IMR-90 (cell line): ENCODE measurements around the gene PIP4K2A. TPM values are rescaled to one million over a fixed set of nuclear protein-coding genes. Genes with fewer than 3 reads are reported as not detected.

ENCODE experiments used
- ATAC-seq: fragments of 200-7000 bp; cut with Tn5 transposase; 2 replicates; pipeline ENCODE4 v1.9.1; 2020; ENCODE audit warnings: low read depth, mild to moderate bottlenecking, moderate library complexity
- BruUV-seq: library from RNA; stranded (reverse); fragments of 400-500 nt; replicated peaks from 2 replicates; lab custom pipeline; 2021; lab: Mats Ljungman, UMichigan
- CTCF ChIA-PET: fragments of 300-600 bp; formaldehyde crosslinking; extraction: SDS; loops from one replicate; lab custom pipeline; 2021; ENCODE audit warnings: antibody characterized with exemption; lab: Yijun Ruan, JAX
- POLR2A ChIA-PET: fragments of 300-600 bp; sonication (Branson Sonifier 250); formaldehyde crosslinking; loops from one replicate; lab custom pipeline; 2022; ENCODE audit warnings: antibody characterized with exemption; ENCODE audit not compliant: unreplicated experiment; lab: Charles Lee
- DNase-seq: peaks from one replicate; pipeline ENCODE4 v3.0.0; 2013
- H2AFZ ChIP-seq: replicated peaks from 2 replicates; pipeline ENCODE3; 2013; ENCODE audit warnings: low read length, mild to moderate bottlenecking; ENCODE audit not compliant: poor library complexity
- H2AK5ac ChIP-seq: 2 replicates; pipeline ENCODE4 v1.6.1; 2013; ENCODE audit warnings: low read depth, low read length, inconsistent platforms
- H2AK9ac ChIP-seq: replicated peaks from 2 replicates; pipeline ENCODE3; 2013; ENCODE audit warnings: mild to moderate bottlenecking, low read depth, low read length, moderate library complexity; ENCODE audit not compliant: poor library complexity
- H2BK120ac ChIP-seq: 2 replicates; pipeline ENCODE4 v1.6.1; 2013; ENCODE audit warnings: low read depth, low read length, inconsistent platforms
- H2BK15ac ChIP-seq: 3 replicates; pipeline ENCODE4 v1.6.1; 2013; ENCODE audit warnings: low read depth, low read length, inconsistent platforms
- H2BK20ac ChIP-seq: 2 replicates; pipeline ENCODE4 v1.6.1; 2013; ENCODE audit warnings: low read depth, mild to moderate bottlenecking, inconsistent platforms, low read length, moderate library complexity
- H2BK5ac ChIP-seq: 2 replicates; pipeline ENCODE4 v1.6.1; 2013; ENCODE audit warnings: mild to moderate bottlenecking, low read depth, low read length, inconsistent platforms; ENCODE audit not compliant: poor library complexity, severe bottlenecking
- H3K14ac ChIP-seq: replicated peaks from 2 replicates; pipeline ENCODE4 v1.6.1; 2013; ENCODE audit warnings: low read depth, low read length, inconsistent platforms
- H3K18ac ChIP-seq: 2 replicates; pipeline ENCODE4 v1.6.1; 2013; ENCODE audit warnings: low read depth, low read length, control low read depth
- H3K23ac ChIP-seq: 2 replicates; pipeline ENCODE4 v1.6.1; 2013; ENCODE audit warnings: low read depth, low read length, inconsistent platforms
- H3K27ac ChIP-seq: 2 replicates; pipeline ENCODE4 v1.5.1; 2013; ENCODE audit warnings: mild to moderate bottlenecking, control low read depth, low read length; ENCODE audit not compliant: insufficient read depth
- H3K27me3 ChIP-seq: 2 replicates; pipeline ENCODE4 v1.6.1; 2013; ENCODE audit warnings: low read length; ENCODE audit not compliant: control insufficient read depth, insufficient read depth
- H3K36me3 ChIP-seq: 2 replicates; pipeline ENCODE4 v1.6.1; 2013; ENCODE audit warnings: low read length, mixed read lengths; ENCODE audit not compliant: control insufficient read depth, insufficient read depth
- H3K4ac ChIP-seq: 2 replicates; pipeline ENCODE4 v1.6.1; 2013; ENCODE audit warnings: low read depth, low read length, inconsistent platforms
- H3K4me1 ChIP-seq: 2 replicates; pipeline ENCODE4 v1.6.1; 2013; ENCODE audit warnings: low read length, mixed read lengths; ENCODE audit not compliant: control insufficient read depth, insufficient read depth
- H3K4me2 ChIP-seq: 2 replicates; pipeline ENCODE4 v1.6.1; 2013; ENCODE audit warnings: low read depth, mild to moderate bottlenecking, control low read depth, low read length, moderate library complexity
- H3K4me3 ChIP-seq: 2 replicates; pipeline ENCODE4 v1.5.1; 2013; ENCODE audit warnings: low read depth, mild to moderate bottlenecking, control low read depth, low read length, moderate library complexity; ENCODE audit not compliant: insufficient read depth
- H3K56ac ChIP-seq: 2 replicates; pipeline ENCODE4 v1.6.1; 2013; ENCODE audit warnings: low read length, inconsistent platforms; ENCODE audit not compliant: insufficient read depth; ENCODE audit errors: extremely low read depth
- H3K79me1 ChIP-seq, 2 experiments: 2 replicates each; pipeline ENCODE4 v1.6.1; 2013; ENCODE audit warnings: low read length in 2 of 2, inconsistent platforms in 1 of 2, low read depth in 1 of 2
- H3K9ac ChIP-seq: 2 replicates; pipeline ENCODE4 v1.6.1; 2013; ENCODE audit warnings: low read depth, low read length, control low read depth
- H3K9me1 ChIP-seq: 2 replicates; pipeline ENCODE4 v1.6.1; 2013; ENCODE audit warnings: low read length, inconsistent platforms; ENCODE audit not compliant: insufficient read depth
- H3K9me3 ChIP-seq: 2 replicates; pipeline ENCODE4 v1.6.1; 2013; ENCODE audit warnings: low read length; ENCODE audit not compliant: control insufficient read depth, insufficient read depth
- H4K20me1 ChIP-seq: 2 replicates; pipeline ENCODE4 v1.6.1; 2013; ENCODE audit warnings: low read length, inconsistent platforms; ENCODE audit not compliant: insufficient read depth
- H4K5ac ChIP-seq: 2 replicates; pipeline ENCODE4 v1.6.1; 2013; ENCODE audit warnings: mild to moderate bottlenecking, low read depth, low read length, control low read depth
- H4K8ac ChIP-seq, 2 experiments: 2 replicates each; pipeline ENCODE4 v1.6.1; 2013; ENCODE audit warnings: low read depth in 2 of 2, low read length in 2 of 2, control low read depth in 1 of 2, inconsistent platforms in 1 of 2
- H4K91ac ChIP-seq: 2 replicates; pipeline ENCODE4 v1.6.1; 2013; ENCODE audit warnings: low read depth, low read length, inconsistent platforms; ENCODE audit not compliant: insufficient read depth
- MAZ ChIP-seq: IDR thresholded peaks from 2 replicates; pipeline ENCODE4 v1.6.1; 2012; ENCODE audit warnings: low read depth, mild to moderate bottlenecking, low read length, improper control_type of control experiment, moderate library complexity, borderline replicate concordance
- MXI1 ChIP-seq: IDR thresholded peaks from 2 replicates; pipeline ENCODE4 v1.6.1; 2012; ENCODE audit warnings: low read depth, mild to moderate bottlenecking, low read length, moderate library complexity, borderline replicate concordance
- NFE2L2 ChIP-seq: fragments of 150-350 bp; IDR thresholded peaks from 2 replicates; pipeline ENCODE4 v1.6.1; 2016; ENCODE audit warnings: low read depth, mild to moderate bottlenecking, low read length
- POLR2A ChIP-seq: IDR thresholded peaks from 2 replicates; pipeline ENCODE4 v1.6.1; 2012; ENCODE audit warnings: mild to moderate bottlenecking, low read depth, low read length
- RAD21 ChIP-seq: IDR thresholded peaks from 2 replicates; pipeline ENCODE4 v1.6.1; 2012; ENCODE audit warnings: low read length, improper control_type of control experiment
- WGBS, 2 experiments: methylation state at CpG; one replicate each; pipeline versions ENCODE4 v1.1.5 to v1.1.7; 2013; ENCODE audit warnings: missing lambda C conversion rate in 2 of 2; ENCODE audit not compliant: insufficient read length in 1 of 2; ENCODE audit errors: extremely low coverage in 2 of 2; 5-methylcytosine and 5-hydroxymethylcytosine counted together
- dilution Hi-C: fragments of 300-500 bp; cut with HindIII; formaldehyde crosslinking; loops from one replicate; pipeline ENCODE4 v1.14.3; 2018; ENCODE audit warnings: low sequenced_read_pairs; ENCODE audit not compliant: unreplicated experiment
- in situ Hi-C: fragments of 300-500 bp; cut with MboI; formaldehyde crosslinking; loops from 3 replicates; pipeline ENCODE4 v1.14.3; 2019; ENCODE audit warnings: low sequenced_read_pairs, inconsistent platforms, mixed read lengths
- intact Hi-C: fragments of 100-400 bp; cut with micrococcal nuclease; formaldehyde crosslinking; loops from 2 replicates; pipeline ENCODE4 v1.10.0; 2022
- polyA plus RNA-seq, 3 experiments: library from polyadenylated mRNA; depleted of rRNA; stranded (reverse); fragments of >200 nt; gene quantifications; 2 replicates each; pipeline ENCODE4 v1.2.3, GENCODE V29; 2012; ENCODE audit warnings: low replicate concordance in 1 of 3
- total RNA-seq: library from RNA; depleted of rRNA; stranded (reverse); fragments of >200 nt; gene quantifications from 2 replicates; pipeline ENCODE4 v1.2.3, GENCODE V29; 2012
- TF ChIP-seq, protein P1 (sequence below): conservative IDR thresholded peaks from 2 replicates; pipeline ENCODE4 v1.5.1; 2012; ENCODE audit warnings: mild to moderate bottlenecking, low read depth, low read length, improper control_type of control experiment

The PIP4K2A gene
- total and polyA plus RNA-seq, 2 of the 4 experiments (the other 2 are of a cell fraction) = 9.8 to 18.1 TPM

DNA sequence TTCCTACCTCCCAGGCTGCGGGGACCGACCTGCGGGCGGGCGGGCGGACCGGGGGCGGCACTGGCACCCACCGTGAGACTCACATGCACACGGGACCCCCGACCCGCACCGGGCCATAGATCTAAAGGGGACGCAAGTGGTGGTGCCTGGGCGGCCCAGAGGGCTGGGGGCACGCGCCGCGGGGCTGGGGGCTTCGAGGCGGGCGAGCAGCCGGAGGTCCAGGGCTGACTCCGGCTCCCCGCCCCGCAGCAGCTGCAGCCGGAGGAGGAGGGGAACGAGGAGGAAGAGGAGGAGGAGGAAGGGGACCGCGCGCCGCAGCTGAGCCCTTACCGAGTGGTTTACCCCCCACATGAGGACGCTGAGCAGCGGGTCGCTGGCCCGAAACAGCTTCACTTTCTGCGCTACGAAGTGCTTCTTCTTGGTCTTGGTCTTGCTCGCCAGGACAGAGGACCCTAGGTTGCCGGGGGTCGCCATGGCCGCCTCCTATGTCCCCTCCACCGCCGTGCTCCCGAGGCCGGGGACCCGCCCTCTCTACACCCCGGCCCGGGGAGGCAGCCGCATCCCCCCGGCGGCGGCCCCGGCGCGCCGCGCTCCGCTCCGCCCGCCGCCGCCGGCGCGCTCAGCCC, 412 bp downstream of the PIP4K2A start:
- no TSS peak for BruUV-seq
- POLR2A ChIA-PET = interaction anchor here (0.5 to 0.9 kb wide), 2 partner anchors 90 to 92 kb away, joined by 3 to 4 read pairs; no protein-coding TSS in a partner anchor
- DNase-seq = peak; percentile 13

More for the DNA sequence above, 412 bp downstream of the PIP4K2A start:
- H3K14ac ChIP-seq = peak overlapping the region; percentile 92
- in situ Hi-C loops (no loop called here), dilution Hi-C loops (no loop called here), intact Hi-C loops (loop anchor here (1.0 to 10.0 kb wide), 10 partner anchors 91 to 709 kb away; partner anchors contain the start of genes COMMD3 and DNAJC1)
- no peaks in the 10 kb centered on the region for H3K36me3 ChIP-seq
- peak overlapping the region in 1 of 2 experiments; percentile 91; a peak in 2 of 4 replicates for H4K8ac ChIP-seq
- peak overlapping the region; percentile 83 for H2BK5ac ChIP-seq
- TF ChIP-seq RAD21 = no peak
- TF ChIP-seq MAZ = peak; percentile 7; the same call in 1 of the 2 replicates
- TF ChIP-seq POLR2A = no peak
- TF ChIP-seq, protein P1, sequence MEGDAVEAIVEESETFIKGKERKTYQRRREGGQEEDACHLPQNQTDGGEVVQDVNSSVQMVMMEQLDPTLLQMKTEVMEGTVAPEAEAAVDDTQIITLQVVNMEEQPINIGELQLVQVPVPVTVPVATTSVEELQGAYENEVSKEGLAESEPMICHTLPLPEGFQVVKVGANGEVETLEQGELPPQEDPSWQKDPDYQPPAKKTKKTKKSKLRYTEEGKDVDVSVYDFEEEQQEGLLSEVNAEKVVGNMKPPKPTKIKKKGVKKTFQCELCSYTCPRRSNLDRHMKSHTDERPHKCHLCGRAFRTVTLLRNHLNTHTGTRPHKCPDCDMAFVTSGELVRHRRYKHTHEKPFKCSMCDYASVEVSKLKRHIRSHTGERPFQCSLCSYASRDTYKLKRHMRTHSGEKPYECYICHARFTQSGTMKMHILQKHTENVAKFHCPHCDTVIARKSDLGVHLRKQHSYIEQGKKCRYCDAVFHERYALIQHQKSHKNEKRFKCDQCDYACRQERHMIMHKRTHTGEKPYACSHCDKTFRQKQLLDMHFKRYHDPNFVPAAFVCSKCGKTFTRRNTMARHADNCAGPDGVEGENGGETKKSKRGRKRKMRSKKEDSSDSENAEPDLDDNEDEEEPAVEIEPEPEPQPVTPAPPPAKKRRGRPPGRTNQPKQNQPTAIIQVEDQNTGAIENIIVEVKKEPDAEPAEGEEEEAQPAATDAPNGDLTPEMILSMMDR = no peak
- TF ChIP-seq MXI1 = no peak; the same call in 1 of the 2 replicates
- TF ChIP-seq NFE2L2 = no peak
- peak overlapping the region; percentile 82 for H3K4me2 ChIP-seq
- no peaks in the 10 kb centered on the region; the same call in 1 of the 2 replicates for H3K4me1 ChIP-seq
- H3K27ac ChIP-seq = peak overlapping the region; percentile 93
- H2BK15ac ChIP-seq = peak overlapping the region; percentile 34; the same call in 1 of the 3 replicates
- no peak overlapping the region for H2BK20ac ChIP-seq
- peak overlapping the region; percentile 57; the same call in 1 of the 2 replicates for H4K91ac ChIP-seq
- 0 out of 2 replicates have a peak overlapping the region, but pooled peaks have one; percentile 38 for H3K56ac ChIP-seq
- H3K4ac ChIP-seq = peak overlapping the region; percentile 93
- peak overlapping the region; percentile 100 for H3K9ac ChIP-seq
- H2BK120ac ChIP-seq = peak overlapping the region; percentile 62
- peak overlapping the region; percentile 93 for H4K5ac ChIP-seq
- H3K27me3 ChIP-seq = no peaks in the 10 kb centered on the region
- H2AFZ ChIP-seq = peak overlapping the region; percentile 97
- peaks cover 9% of the 10 kb centered on the region for H3K9me1 ChIP-seq
- no peak overlapping the region for H2AK5ac ChIP-seq
- no peaks in the 10 kb centered on the region for H3K9me3 ChIP-seq
- peak overlapping the region; percentile 96 for H3K23ac ChIP-seq
- peaks cover 29% of the 10 kb centered on the region for H4K20me1 ChIP-seq
- WGBS, 2 experiments = 0% methylated on average over 28 of the region's 67 CpGs; no CpG with 5 or more reads in 1 of the 2 experiments
- peak overlapping the region; percentile 93 for H2AK9ac ChIP-seq
- H3K79me1 ChIP-seq = peaks cover 8 to 29% of the 10 kb centered on the region in 2 experiments
- CTCF ChIA-PET = interaction anchor here (2.0 kb wide), 1 partner anchor 140 kb away, joined by 5 read pairs; no protein-coding TSS in a partner anchor
- H3K4me3 ChIP-seq = peak overlapping the region; percentile 100
- ATAC-seq = peak; percentile 36
- peak overlapping the region; percentile 87; the same call in 1 of the 2 replicates for H3K18ac ChIP-seq
